ENCODE data around the gene TBC1D10B.

DNA sequence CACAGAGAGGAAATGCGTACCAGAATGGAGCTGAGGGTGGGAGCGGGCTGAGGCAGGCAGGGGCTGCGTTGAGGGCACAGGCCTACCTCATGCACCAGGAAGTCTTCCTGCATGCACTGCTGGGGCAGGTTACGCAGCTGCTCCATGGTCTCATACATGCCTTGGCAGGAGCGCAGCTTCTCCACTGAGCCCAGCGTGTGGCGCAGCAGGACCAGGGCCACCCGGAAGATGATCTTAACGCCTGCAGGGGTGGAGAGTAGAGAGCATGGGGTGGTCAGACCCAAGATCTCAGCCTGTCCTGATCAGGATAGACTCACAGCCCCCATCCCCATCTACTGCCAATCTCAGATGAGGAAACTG, 11.7 kb downstream of the TBC1D10B start:
- TF ChIP-seq, protein P1, sequence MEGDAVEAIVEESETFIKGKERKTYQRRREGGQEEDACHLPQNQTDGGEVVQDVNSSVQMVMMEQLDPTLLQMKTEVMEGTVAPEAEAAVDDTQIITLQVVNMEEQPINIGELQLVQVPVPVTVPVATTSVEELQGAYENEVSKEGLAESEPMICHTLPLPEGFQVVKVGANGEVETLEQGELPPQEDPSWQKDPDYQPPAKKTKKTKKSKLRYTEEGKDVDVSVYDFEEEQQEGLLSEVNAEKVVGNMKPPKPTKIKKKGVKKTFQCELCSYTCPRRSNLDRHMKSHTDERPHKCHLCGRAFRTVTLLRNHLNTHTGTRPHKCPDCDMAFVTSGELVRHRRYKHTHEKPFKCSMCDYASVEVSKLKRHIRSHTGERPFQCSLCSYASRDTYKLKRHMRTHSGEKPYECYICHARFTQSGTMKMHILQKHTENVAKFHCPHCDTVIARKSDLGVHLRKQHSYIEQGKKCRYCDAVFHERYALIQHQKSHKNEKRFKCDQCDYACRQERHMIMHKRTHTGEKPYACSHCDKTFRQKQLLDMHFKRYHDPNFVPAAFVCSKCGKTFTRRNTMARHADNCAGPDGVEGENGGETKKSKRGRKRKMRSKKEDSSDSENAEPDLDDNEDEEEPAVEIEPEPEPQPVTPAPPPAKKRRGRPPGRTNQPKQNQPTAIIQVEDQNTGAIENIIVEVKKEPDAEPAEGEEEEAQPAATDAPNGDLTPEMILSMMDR (IDR thresholded peaks at IDR 0.05): no peak
- TF ChIP-seq POLR2A (IDR thresholded peaks at IDR 0.05): no peak

Measured in right lobe of liver (tissue), 4 donors.